DMS53 (cell line): ENCODE data around the gene IGFALS.

Source experiments
- DNase-seq: peaks from one replicate; lab custom pipeline; 2025; lab: John Stamatoyannopoulos, UW

Gene IGFALS

GRCh38 chr16:1776991-1777374 lies 16.5 kb downstream of the IGFALS start:
- DNase-seq = no peak

- DNase-seq = no peak
Measured at GRCh38 chr16:1776672-1776955, 16.9 kb downstream of the IGFALS start.

- DNase-seq = no peak
Measured at GRCh38 chr16:1775846-1776671, 17.4 kb downstream of the IGFALS start.

GRCh38 chr16:1775006-1775845 lies 18.3 kb downstream of the IGFALS start:
- DNase-seq = no peak

- no peak for DNase-seq
Measured at GRCh38 chr16:1774448-1774780, 19.1 kb downstream of the IGFALS start.

GRCh38 chr16:1773703-1774447 lies 19.6 kb downstream of the IGFALS start:
- DNase-seq = peak; percentile 61

- peak; percentile 93 for DNase-seq
Measured at GRCh38 chr16:1772908-1773702, 20.4 kb downstream of the IGFALS start, which contains the start of gene MRPS34. TSS of gene MRPS34 (minus strand) at chr16:1773134. CDS start at chr16:1773119, 15 bp downstream.

- peak; percentile 74 for DNase-seq
Measured at GRCh38 chr16:1772362-1772907, 21.1 kb downstream of the IGFALS start, which contains the start of gene EME2. TSS of gene EME2 (plus strand) at chr16:1772810. CDS start at chr16:1773228, 418 bp downstream.

GRCh38 chr16:1771864-1772361 lies 21.6 kb downstream of the IGFALS start:
- DNase-seq = peak; percentile 52

GRCh38 chr16:1771188-1771863 lies 22.2 kb downstream of the IGFALS start, which contains the start of gene NME3:
TSS of gene NME3 (minus strand) at chr16:1771543. CDS start at chr16:1771534, 9 bp downstream.
- peak; percentile 67 for DNase-seq

- DNase-seq = peak; percentile 97
Measured at GRCh38 chr16:1770328-1771187, 22.9 kb downstream of the IGFALS start.

GRCh38 chr16:1769402-1770300 lies 23.9 kb downstream of the IGFALS start:
- no peak for DNase-seq

GRCh38 chr16:1768767-1769401 lies 24.6 kb downstream of the IGFALS start:
- no peak for DNase-seq

GRCh38 chr16:1768061-1768766 lies 25.3 kb downstream of the IGFALS start:
- DNase-seq = no peak

- peak; percentile 29 for DNase-seq
Measured at GRCh38 chr16:1767116-1767994, 26.1 kb downstream of the IGFALS start.

GRCh38 chr16:1766701-1767100 lies 26.8 kb downstream of the IGFALS start:
- no peak for DNase-seq
